Keratinocyte (primary cell): Measurements from ENCODE around the gene PIANP. TPM values are rescaled to one million over a fixed set of nuclear protein-coding genes. Genes with fewer than 3 reads are reported as not detected.

Source experiments
- DNase-seq: peaks from one replicate; pipeline ENCODE4 v3.0.0-alpha.2; 2011; ENCODE audit warnings: low read depth, missing footprints, low spot score
- FAIRE-seq: peaks from 2 replicates; lab custom pipeline; 2011; peaks lifted over from hg19 to GRCh38; lab: Jason Lieb, UNC
- H2AFZ ChIP-seq: 2 replicates; pipeline ENCODE4 v1.6.0; 2012; ENCODE audit warnings: low read length, control low read depth, inconsistent platforms; ENCODE audit not compliant: control insufficient read depth
- H3K27ac ChIP-seq: 2 replicates; pipeline ENCODE4 v1.5.1; 2011; ENCODE audit warnings: low read length; ENCODE audit not compliant: control insufficient read depth, insufficient read depth
- H3K27me3 ChIP-seq: 3 replicates; pipeline ENCODE4 v1.6.0; 2011; ENCODE audit warnings: low read length; ENCODE audit not compliant: control insufficient read depth, insufficient read depth; ENCODE audit errors: extremely low read depth
- H3K36me3 ChIP-seq, 2 experiments: 2 replicates in 1 of 2; 3 replicates in 1 of 2; pipeline ENCODE4 v1.5.1; 2011; ENCODE audit warnings: low read length in 2 of 2, mild to moderate bottlenecking in 1 of 2; ENCODE audit not compliant: control insufficient read depth in 2 of 2, insufficient read depth in 2 of 2; ENCODE audit errors: extremely low read depth in 1 of 2
- H3K4me1 ChIP-seq: 3 replicates; pipeline ENCODE4 v1.5.1; 2011; ENCODE audit warnings: low read length; ENCODE audit not compliant: control insufficient read depth, insufficient read depth; ENCODE audit errors: extremely low read depth
- H3K4me2 ChIP-seq: 3 replicates; pipeline ENCODE4 v1.6.0; 2011; ENCODE audit warnings: low read depth, low read length; ENCODE audit not compliant: control insufficient read depth, insufficient read depth; ENCODE audit errors: extremely low read depth
- H3K4me3 ChIP-seq, 3 experiments: fragments of 200-600 bp in 1 of 3; sonication (generic) in 1 of 3; 2 replicates in 2 of 3; 3 replicates in 1 of 3; pipeline ENCODE4 v1.5.1; 2011 to 2016; ENCODE audit warnings: low read length in 3 of 3, mild to moderate bottlenecking in 3 of 3, control low read depth in 2 of 3, inconsistent platforms in 1 of 3, low read depth in 1 of 3, mixed read lengths in 1 of 3, mixed run types in 1 of 3, moderate library complexity in 1 of 3; ENCODE audit not compliant: control insufficient read depth in 2 of 3, insufficient read depth in 2 of 3; ENCODE audit errors: extremely low read depth in 1 of 3
- H3K79me2 ChIP-seq: 2 replicates; pipeline ENCODE4 v1.6.0; 2012; ENCODE audit warnings: low read length; ENCODE audit not compliant: control insufficient read depth, insufficient read depth
- H3K9ac ChIP-seq: 3 replicates; pipeline ENCODE4 v1.6.0; 2011; ENCODE audit warnings: low read length; ENCODE audit not compliant: control insufficient read depth, insufficient read depth; ENCODE audit errors: extremely low read depth
- H3K9me1 ChIP-seq: 3 replicates; pipeline ENCODE4 v1.6.0; 2011; ENCODE audit warnings: low read length; ENCODE audit not compliant: control insufficient read depth, insufficient read depth; ENCODE audit errors: extremely low read depth
- H3K9me3 ChIP-seq: 2 replicates; pipeline ENCODE4 v1.5.1; 2012; ENCODE audit warnings: low read depth, low read length; ENCODE audit not compliant: control insufficient read depth
- H4K20me1 ChIP-seq: 3 replicates; pipeline ENCODE4 v1.6.0; 2011; ENCODE audit warnings: low read length; ENCODE audit not compliant: control insufficient read depth, insufficient read depth; ENCODE audit errors: extremely low read depth
- CTCF ChIP-seq, 3 experiments: IDR thresholded peaks in 1 of 3; conservative IDR thresholded peaks in 1 of 3; optimal IDR thresholded peaks in 1 of 3; 2 replicates in 2 of 3; 3 replicates in 1 of 3; pipeline versions ENCODE3 to v1.5.1; 2011; ENCODE audit warnings: low read length in 3 of 3, mild to moderate bottlenecking in 3 of 3, moderate library complexity in 2 of 3, control low read depth in 1 of 3, inconsistent platforms in 1 of 3; ENCODE audit not compliant: insufficient read depth in 2 of 3; ENCODE audit errors: extremely low read depth in 1 of 3
- EZH2 ChIP-seq: IDR thresholded peaks from one replicate; pipeline ENCODE4 v1.6.1; 2012; ENCODE audit warnings: inconsistent platforms, mild to moderate bottlenecking, low read length, moderate library complexity
- dilution Hi-C: fragments of 300-500 bp; cut with MboI; formaldehyde crosslinking; loops from one replicate; pipeline ENCODE4 v1.7.0; 2020; ENCODE audit warnings: low sequenced_read_pairs; ENCODE audit not compliant: extremely low pct_ligation_motif_present
- polyA plus RNA-seq, 5 experiments: library from polyadenylated mRNA; depleted of rRNA in 3 of 5; stranded (reverse) in 3 of 5; stranded (forward) in 1 of 5; unstranded in 1 of 5; fragments of >200 nt; gene quantifications; 1 replicate in 1 of 5; 2 replicates in 3 of 5; 3 replicates in 1 of 5; pipeline versions ENCODE4 v1.2.1 to v1.2.3, GENCODE V29; 2011 to 2012; ENCODE audit warnings: missing spikeins in 2 of 5, low read depth in 1 of 5, low replicate concordance in 1 of 5

Gene PIANP
- polyA plus RNA-seq, 1 donor (not counting 4 experiments of a cell fraction or from before 2014, with no cell fraction given) = not detected

GRCh38 chr12:6693832-6694355, 6.7 kb downstream of the PIANP start:
- DNase-seq (no peak), FAIRE-seq (no peak)
- dilution Hi-C loops = no loop called here
- Histone ChIP-seq H3K79me2 (peaks cover 13% of the 10 kb centered on the region), H3K27me3 (peaks cover 11% of the 10 kb centered on the region), H3K4me2 (no peak overlapping the region), H3K9me1 (no peaks in the 10 kb centered on the region), H3K9ac (no peak overlapping the region), H2AFZ (no peak overlapping the region), H3K4me1 (peaks cover 11% of the 10 kb centered on the region), H3K27ac (no peak overlapping the region), H3K36me3 (no peaks in the 10 kb centered on the region), H3K9me3 (no peaks in the 10 kb centered on the region), H4K20me1 (no peaks in the 10 kb centered on the region), H3K4me3 (no peak overlapping the region)
- TF ChIP-seq CTCF (optimal IDR thresholded peaks at IDR 0.05 in 1 of 3, IDR thresholded peaks at IDR 0.05 in 1 of 3, conservative IDR thresholded peaks at IDR 0.05 in 1 of 3; ENCODE audit: extremely low read depth in 1 of 3, insufficient read depth in 2 of 3, low read length in 3 of 3) (no peak), EZH2 (no peak)

GRCh38 chr12:6692888-6693287, 7.7 kb downstream of the PIANP start:
- dilution Hi-C loops = no loop called here
- Histone ChIP-seq H3K4me3 (no peak overlapping the region), H3K79me2 (peaks cover 23% of the 10 kb centered on the region), H3K36me3 (no peaks in the 10 kb centered on the region), H3K9me3 (no peaks in the 10 kb centered on the region), H4K20me1 (no peaks in the 10 kb centered on the region), H3K4me1 (peaks cover 16% of the 10 kb centered on the region), H3K4me2 (no peak overlapping the region), H3K9ac (no peak overlapping the region), H3K27me3 (peaks cover under 1% of the 10 kb centered on the region), H3K9me1 (no peaks in the 10 kb centered on the region), H2AFZ (no peak overlapping the region), H3K27ac (no peak overlapping the region)
- DNase-seq = no peak
- TF ChIP-seq EZH2 (no peak), CTCF (optimal IDR thresholded peaks at IDR 0.05 in 1 of 3, IDR thresholded peaks at IDR 0.05 in 1 of 3, conservative IDR thresholded peaks at IDR 0.05 in 1 of 3; ENCODE audit: extremely low read depth in 1 of 3, insufficient read depth in 2 of 3, low read length in 3 of 3) (no peak)
- FAIRE-seq = no peak
